ENCODE results near the gene CMIP.

DNA sequence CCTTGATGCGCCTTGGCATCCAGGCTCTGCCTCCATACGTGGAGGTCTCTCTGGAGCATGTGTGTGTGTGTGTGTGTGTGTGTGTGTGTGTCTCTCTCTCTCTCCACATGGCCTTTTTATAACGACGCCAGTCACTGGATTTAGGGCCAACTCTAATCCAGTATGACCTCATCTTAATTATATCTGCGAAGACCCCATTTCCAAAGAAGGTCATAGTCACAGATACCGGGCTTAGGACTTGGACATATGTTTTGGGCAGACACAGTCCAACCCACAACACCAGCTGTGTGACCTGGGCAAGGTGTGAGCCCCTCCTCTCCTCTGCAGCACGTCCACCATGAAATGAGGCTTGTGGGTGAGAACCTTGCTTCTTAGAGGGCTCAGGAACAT lies 196.1 kb downstream of the CMIP start:
- TF ChIP-seq, protein P1, sequence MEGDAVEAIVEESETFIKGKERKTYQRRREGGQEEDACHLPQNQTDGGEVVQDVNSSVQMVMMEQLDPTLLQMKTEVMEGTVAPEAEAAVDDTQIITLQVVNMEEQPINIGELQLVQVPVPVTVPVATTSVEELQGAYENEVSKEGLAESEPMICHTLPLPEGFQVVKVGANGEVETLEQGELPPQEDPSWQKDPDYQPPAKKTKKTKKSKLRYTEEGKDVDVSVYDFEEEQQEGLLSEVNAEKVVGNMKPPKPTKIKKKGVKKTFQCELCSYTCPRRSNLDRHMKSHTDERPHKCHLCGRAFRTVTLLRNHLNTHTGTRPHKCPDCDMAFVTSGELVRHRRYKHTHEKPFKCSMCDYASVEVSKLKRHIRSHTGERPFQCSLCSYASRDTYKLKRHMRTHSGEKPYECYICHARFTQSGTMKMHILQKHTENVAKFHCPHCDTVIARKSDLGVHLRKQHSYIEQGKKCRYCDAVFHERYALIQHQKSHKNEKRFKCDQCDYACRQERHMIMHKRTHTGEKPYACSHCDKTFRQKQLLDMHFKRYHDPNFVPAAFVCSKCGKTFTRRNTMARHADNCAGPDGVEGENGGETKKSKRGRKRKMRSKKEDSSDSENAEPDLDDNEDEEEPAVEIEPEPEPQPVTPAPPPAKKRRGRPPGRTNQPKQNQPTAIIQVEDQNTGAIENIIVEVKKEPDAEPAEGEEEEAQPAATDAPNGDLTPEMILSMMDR (IDR thresholded peaks at IDR 0.05) = no peak
- no peak for TF ChIP-seq POLR2A (IDR thresholded peaks at IDR 0.05)

Measured in Peyer's patch (tissue), 4 donors.